NCI-H1105 (cell line): Measurements from ENCODE around the gene PCBP3.
A peak's percentile ranks its signal among the peaks of the same experiment; 100 is the strongest.

Experiments used
- DNase-seq: peaks from one replicate; lab custom pipeline; 2025; lab: John Stamatoyannopoulos, UW

Gene PCBP3

DNA sequence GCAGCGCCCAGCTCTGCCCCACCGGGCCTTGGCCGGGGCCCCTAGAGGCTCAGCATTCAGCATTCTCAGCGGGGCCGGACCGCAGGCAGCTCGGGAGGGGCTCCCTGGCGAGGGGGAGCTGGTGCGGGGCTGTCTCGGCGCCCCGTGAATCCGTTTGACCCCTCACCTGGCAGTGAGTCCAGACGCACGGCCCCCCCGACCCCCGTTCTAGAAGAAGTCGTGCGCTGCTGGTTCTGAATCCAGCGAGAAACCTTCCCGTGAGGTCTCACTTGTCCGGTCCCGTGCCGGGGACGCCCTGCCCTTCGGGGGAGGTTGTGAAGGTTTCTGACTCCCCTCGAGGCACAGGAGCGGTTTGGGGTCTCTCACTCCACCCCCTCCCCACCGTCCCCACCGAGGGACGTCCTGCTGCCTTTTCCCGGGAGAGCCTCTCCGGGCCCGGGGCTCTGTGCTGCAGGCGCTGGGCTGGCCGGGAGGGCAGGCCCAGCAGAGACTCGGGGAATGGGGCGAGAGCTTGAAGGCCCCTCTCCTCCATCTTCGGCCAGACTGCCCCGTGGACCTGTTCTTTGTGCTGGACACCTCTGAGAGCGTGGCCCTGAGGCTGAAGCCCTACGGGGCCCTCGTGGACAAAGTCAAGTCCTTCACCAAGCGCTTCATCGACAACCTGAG is 338.7 kb downstream of the PCBP3 start:
- no peak for DNase-seq

DNA sequence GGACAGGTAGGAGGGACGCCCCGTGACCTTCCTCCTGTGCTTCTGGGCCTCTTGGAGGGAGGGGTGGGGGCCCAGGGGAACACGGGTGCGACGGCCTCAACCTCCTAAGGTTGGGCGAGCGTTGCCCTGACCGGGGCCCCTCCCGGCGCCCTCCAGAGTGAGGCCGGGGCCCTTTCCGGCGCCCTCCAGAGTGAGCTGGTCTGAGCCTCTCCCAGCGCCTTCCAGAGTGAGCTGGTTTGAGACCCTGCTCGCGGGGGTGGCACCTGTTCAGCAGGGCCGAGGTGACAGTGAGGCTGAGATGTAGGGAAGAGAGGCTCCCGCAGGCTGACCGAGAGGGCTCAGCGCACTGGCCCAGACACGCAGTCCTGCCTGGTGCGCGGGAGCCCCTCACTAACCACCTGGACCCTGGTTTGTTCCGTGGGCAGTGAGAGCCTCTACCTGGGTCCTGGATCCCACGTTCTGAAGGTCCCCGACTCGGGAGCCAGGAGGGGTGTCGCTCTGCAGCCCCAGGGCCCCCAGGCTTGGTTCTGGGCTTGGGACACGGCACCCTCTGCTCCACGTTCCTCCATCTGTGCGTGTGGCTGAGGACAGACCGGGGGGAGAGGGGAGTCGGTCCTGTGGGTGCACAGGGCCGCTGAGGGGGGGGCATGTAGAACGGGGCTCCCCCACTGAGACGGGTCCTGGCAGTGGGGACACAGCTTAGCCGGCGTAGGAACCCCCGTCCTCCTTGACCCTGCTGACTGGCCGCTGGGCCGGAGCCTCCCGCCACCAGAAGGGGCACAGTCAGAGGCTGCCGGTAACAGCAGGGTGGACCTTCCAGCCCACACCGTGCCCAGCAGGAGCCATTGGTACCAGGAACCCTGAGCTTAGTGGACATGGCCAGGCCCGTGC is 339.5 kb downstream of the PCBP3 start:
- DNase-seq: no peak

DNA sequence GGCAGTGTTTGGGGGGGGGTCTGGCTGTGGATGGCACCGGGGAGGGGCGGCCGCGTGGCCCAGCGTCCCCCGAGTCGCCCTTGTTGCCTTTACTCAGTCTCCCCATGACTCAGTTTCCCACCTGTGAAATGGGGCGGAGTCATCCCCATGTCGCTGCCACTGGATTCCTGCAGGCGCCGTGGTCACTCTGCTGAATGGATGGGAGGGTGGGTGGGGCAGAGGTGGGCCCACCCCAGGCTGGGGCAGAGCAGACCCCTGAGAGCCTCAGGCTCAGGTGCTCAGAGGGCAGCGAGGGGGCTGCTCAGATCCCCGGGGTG is 340.1 kb downstream of the PCBP3 start:
- DNase-seq: no peak

DNA sequence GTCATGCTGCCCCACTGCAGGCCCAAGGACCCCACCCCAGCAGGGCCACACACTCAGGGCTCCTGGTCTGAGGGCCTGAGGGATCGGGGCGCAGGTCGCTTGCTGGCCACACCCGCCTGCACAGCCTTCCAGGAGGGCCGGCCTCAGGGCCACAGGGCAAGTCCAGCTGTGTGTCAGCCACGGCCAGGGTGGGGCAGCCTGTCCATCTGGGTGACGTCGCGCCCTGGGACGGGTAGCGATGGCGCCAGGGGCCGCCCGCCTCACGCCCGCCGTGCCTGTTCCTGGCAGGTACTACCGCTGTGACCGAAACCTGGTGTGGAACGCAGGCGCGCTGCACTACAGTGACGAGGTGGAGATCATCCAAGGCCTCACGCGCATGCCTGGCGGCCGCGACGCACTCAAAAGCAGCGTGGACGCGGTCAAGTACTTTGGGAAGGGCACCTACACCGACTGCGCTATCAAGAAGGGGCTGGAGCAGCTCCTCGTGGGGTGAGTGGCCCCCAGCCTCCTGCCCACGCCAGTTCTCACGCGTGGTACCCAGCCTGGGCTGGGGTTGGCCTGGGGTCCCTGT is 340.5 kb downstream of the PCBP3 start:
- DNase-seq: peak; percentile 17

DNA sequence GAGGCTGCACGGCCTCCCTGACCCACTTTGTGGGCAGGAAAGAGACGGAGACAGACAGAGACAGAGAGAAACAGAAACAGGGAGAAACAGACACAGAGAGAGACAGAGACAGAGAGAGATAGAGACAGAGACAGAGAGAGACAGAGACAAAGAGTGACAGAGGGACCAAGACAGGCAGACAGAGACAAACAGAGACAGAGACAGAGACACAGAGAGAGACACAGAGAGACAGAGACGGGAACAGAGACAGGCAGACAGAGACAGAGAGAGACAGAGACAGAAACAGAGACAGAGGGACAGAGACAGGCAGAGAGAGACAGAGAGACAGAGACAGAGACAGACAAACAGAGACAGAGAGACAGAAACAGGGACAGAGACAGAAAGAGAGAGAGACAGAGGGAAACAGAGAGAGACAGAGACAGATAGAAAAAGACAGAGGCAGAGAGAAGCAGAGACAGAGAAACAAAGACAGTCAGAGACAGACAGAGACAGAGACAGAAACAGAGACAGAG is 341.1 kb downstream of the PCBP3 start:
- DNase-seq: no peak

DNA sequence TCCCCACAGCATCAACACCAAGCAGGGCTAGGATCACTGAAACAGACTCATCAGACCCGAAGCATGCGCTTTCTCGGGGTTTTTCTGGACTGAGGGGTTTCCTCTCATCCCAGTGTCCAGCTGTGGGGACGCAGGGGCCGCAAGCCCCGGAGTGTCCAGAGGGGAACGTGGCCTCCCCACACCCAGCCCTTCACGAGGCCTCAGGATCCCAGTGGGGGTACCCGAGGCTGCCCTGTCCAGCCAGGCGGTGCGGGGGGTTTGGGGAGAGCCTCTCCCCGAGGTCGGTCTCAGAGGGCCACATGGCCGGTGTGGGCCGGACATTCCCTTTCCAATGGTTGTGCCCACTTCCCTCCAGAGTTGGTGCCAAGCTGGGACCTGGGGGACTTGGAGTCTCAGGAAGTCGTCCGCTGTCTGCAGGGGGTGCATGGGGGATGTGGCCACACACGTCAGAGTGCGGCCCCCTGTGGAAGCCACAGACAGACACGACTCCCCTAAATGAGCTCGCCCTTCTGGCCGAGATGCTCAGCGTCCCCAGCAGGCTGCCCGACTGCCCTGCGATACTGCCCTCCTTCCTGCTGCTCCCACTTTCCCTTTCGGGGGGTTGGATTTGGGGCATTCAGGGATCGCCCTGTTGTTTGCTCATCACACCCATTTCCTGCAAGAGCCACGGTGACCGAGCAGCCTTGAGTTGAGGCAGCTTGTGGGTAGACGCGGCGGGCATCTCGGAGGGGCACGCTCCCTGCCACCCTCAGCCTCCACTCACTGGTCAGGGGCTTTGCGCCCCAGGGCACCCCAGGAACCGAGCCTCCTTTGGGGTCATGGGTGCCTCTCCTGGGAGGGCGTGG is 342.2 kb downstream of the PCBP3 start:
- no peak for DNase-seq

DNA sequence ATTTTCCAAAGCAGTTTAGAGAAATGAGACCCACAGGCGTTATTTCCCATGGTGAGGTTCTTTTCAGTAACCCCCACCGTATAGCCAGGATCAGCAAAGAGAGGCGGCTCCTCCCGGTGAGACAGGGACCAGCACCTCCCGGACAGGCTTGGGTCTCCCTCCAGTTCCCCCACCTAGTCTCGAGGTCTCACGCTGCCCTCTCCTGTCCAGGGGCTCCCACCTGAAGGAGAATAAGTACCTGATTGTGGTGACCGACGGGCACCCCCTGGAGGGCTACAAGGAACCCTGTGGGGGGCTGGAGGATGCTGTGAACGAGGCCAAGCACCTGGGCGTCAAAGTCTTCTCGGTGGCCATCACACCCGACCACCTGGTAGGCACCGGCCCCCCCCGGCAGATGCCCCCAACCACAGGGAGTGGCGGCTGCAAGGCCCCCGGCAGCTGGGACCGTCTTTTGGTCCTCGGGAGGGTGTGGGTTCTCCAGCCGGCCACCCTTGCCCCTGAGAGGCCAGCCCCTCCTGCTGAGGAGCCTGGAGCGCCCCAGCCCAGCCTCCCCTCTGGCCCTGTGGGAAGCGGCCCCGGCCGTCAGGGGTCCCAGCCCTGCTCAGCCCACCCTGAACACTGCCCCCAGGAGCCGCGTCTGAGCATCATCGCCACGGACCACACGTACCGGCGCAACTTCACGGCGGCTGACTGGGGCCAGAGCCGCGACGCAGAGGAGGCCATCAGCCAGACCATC is 343.0 kb downstream of the PCBP3 start:
- no peak for DNase-seq

DNA sequence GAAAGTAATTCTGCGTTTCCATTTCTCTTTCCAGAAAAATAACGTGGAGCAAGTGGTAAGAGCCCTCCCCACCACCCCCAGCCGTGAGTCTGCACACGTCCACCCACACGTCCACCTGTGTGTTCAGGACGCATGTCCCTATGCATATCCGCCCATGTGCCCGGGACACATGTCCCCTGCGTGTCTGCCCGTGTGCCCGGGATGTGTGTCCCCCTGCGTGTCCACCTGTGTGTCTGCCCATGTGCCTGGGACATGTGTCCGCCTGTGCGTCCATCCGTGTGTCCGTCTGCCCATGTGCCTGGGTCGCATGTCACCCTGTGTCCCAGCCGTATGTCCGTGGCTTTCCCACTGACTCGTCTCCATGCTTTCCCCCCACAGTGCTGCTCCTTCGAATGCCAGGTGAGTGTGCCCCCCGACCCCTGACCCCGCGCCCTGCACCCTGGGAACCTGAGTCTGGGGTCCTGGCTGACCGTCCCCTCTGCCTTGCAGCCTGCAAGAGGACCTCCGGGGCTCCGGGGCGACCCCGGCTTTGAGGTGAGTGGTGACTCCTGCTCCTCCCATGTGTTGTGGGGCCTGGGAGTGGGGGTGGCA is 343.7 kb downstream of the PCBP3 start:
- no peak for DNase-seq

DNA sequence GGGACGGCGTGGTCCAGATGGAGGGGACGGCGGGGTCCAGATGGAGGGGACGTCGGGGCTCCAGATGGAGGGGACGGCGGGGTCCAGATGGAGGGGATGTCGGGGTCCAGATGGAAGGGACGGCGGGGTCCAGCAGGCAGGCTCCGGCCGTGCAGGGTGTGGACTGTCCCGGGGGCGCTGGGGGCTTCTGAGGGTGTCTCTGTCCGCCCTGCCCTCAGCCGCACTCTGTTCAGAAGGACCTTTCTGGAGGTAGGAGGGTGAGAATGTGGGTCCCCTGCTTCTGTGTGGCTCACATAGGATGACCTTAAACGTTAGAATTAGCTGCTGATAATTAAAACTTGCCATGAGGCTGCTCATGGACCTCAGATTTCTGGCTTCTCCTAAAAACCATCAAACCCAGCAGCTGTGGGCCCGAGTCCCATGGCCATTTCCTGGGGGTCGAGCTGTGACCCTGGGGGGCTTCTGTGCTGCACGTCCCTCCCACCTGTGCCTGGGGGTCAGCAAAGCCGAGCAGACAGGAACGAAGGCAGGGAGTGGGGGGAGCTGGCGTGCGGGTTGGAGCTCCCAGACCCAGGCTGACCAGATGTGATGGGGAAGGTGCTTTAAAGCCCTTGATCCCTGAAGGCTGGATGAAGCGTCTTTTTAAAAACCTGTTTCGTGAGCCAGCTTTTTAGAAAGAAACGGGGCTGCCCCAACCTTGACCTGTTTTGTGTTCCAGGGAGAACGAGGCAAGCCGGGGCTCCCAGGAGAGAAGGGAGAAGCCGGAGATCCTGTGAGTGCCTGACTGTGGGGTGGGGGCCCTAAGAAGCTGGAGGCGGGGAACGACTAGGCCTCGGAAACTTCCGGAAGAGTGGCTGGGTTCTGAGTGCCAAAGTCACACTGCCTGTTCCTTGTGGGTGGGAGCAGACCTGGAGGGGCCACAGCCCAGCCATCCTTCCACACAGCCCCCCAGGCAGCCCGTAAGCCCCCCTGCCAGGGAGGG is 345.1 kb downstream of the PCBP3 start:
- no peak for DNase-seq

GRCh38 chr21:45989355-45990048 is 346.0 kb downstream of the PCBP3 start:
- no peak for DNase-seq

- DNase-seq: no peak
Measured at GRCh38 chr21:45990049-45990711, 346.7 kb downstream of the PCBP3 start.

- DNase-seq: no peak
Measured at GRCh38 chr21:45990741-45991605, 347.4 kb downstream of the PCBP3 start.

- DNase-seq: no peak
Measured at GRCh38 chr21:45991606-45992300, 348.2 kb downstream of the PCBP3 start.
